GM06990 (cell line): Measurements from ENCODE around the gene CCDC107.

Experiments used
- DNase-seq: peaks from one replicate; pipeline ENCODE4 v3.0.0-alpha.2; 2011; ENCODE audit not compliant: insufficient read length; ENCODE audit errors: extremely low read depth
- H3K27me3 ChIP-seq: replicated peaks from 2 replicates; pipeline ENCODE4 v1.6.0; 2011; ENCODE audit warnings: low read length; ENCODE audit not compliant: control insufficient read depth, insufficient read depth
- H3K36me3 ChIP-seq: 2 replicates; pipeline ENCODE4 v1.5.1; 2011; ENCODE audit warnings: low read length; ENCODE audit not compliant: control insufficient read depth, insufficient read depth
- H3K4me3 ChIP-seq: replicated peaks from 2 replicates; pipeline ENCODE4 v1.5.1; 2011; ENCODE audit warnings: low read depth, mild to moderate bottlenecking, control low read depth, low read length
- CTCF ChIP-seq: IDR thresholded peaks from 2 replicates; pipeline ENCODE4 v1.5.1; 2011; ENCODE audit warnings: low read length, control low read depth, mild to moderate bottlenecking, inconsistent platforms; ENCODE audit not compliant: insufficient read depth, poor library complexity, severe bottlenecking

CCDC107 gene

GRCh38 chr9:35651956-35652828 lies 5.9 kb upstream of the CCDC107 start:
- Histone ChIP-seq H3K27me3 (no peaks in the 10 kb centered on the region), H3K36me3 (no peaks in the 10 kb centered on the region), H3K4me3 (no peak overlapping the region)
- no peak for TF ChIP-seq CTCF
- no peak for DNase-seq

- no peaks in the 10 kb centered on the region for H3K27me3 ChIP-seq
- H3K4me3 ChIP-seq = no peak overlapping the region
- H3K36me3 ChIP-seq = no peaks in the 10 kb centered on the region
- TF ChIP-seq CTCF = no peak
- DNase-seq = no peak
Observed at GRCh38 chr9:35652829-35653209, 5.3 kb upstream of the CCDC107 start.

GRCh38 chr9:35653611-35654010 lies 4.5 kb upstream of the CCDC107 start:
- no peak for TF ChIP-seq CTCF
- H3K36me3 ChIP-seq = no peaks in the 10 kb centered on the region
- H3K27me3 ChIP-seq = no peaks in the 10 kb centered on the region
- DNase-seq = no peak
- no peak overlapping the region for H3K4me3 ChIP-seq

GRCh38 chr9:35656348-35656747 lies 1.7 kb upstream of the CCDC107 start:
- Histone ChIP-seq H3K36me3 (peaks cover 9% of the 10 kb centered on the region), H3K27me3 (no peaks in the 10 kb centered on the region), H3K4me3 (no peak overlapping the region)
- TF ChIP-seq CTCF = no peak
- DNase-seq = no peak

- DNase-seq = no peak
- no peak for TF ChIP-seq CTCF
- Histone ChIP-seq H3K36me3 (peaks cover 10% of the 10 kb centered on the region), H3K27me3 (no peaks in the 10 kb centered on the region), H3K4me3 (no peak overlapping the region)
Observed at GRCh38 chr9:35656831-35657545, 1.1 kb upstream of the CCDC107 start.
